Uterus (tissue), 2 donors: ENCODE data around the gene SGTA.

ENCODE experiments used
- CTCF ChIP-seq, 4 experiments: fragments of 200-600 bp in 2 of 4; fragments of 450-650 bp in 2 of 4; sonication (generic) in 2 of 4; IDR thresholded peaks; one replicate each; pipeline ENCODE4 v1.5.1; 2016 to 2019; ENCODE audit warnings: antibody characterized with exemption in 4 of 4, mild to moderate bottlenecking in 2 of 4, moderate library complexity in 1 of 4
- POLR2A ChIP-seq, 2 donors: fragments of 450-650 bp; IDR thresholded peaks; one replicate each; pipeline ENCODE4 v1.6.1; 2016; ENCODE audit warnings: antibody characterized with exemption in 2 of 2, mild to moderate bottlenecking in 1 of 2, moderate library complexity in 1 of 2

- TF ChIP-seq CTCF (IDR thresholded peaks at IDR 0.05) (no peak), POLR2A (IDR thresholded peaks at IDR 0.05) (no peak)
Observed at GRCh38 chr19:2762783-2763496, 20.1 kb downstream of the SGTA start.
